Measurements from ENCODE around the gene LGALS9.

- TF ChIP-seq CTCF (conservative IDR thresholded peaks at IDR 0.05; ENCODE audit: low read depth in 2 of 2) (no peak), POLR2AphosphoS5 (IDR thresholded peaks at IDR 0.05; ENCODE audit: low read depth) (no peak), EZH2phosphoT487 (IDR thresholded peaks at IDR 0.05; ENCODE audit: unreplicated experiment) (no peak), EZH2 (IDR thresholded peaks at IDR 0.05; ENCODE audit: low read depth, unreplicated experiment) (no peak), REST (IDR thresholded peaks at IDR 0.05; ENCODE audit: unreplicated experiment) (no peak), ZNF331 (CRISPR knock-in tag; IDR thresholded peaks at IDR 0.05; ENCODE audit: low read depth) (no peak), STAT1 (IDR thresholded peaks at IDR 0.05; ENCODE audit: unreplicated experiment) (no peak), JUNB (IDR thresholded peaks at IDR 0.05; ENCODE audit: unreplicated experiment) (no peak), CREB1 (CRISPR knock-in tag; IDR thresholded peaks at IDR 0.05; ENCODE audit: low read depth) (no peak), NANOG (IDR thresholded peaks at IDR 0.05; ENCODE audit: borderline replicate concordance) (no peak), ZNF114 (CRISPR knock-in tag; IDR thresholded peaks at IDR 0.05) (no peak), ZNF462 (CRISPR knock-in tag; IDR thresholded peaks at IDR 0.05) (no peak)
- TF ChIP-seq, protein P1, sequence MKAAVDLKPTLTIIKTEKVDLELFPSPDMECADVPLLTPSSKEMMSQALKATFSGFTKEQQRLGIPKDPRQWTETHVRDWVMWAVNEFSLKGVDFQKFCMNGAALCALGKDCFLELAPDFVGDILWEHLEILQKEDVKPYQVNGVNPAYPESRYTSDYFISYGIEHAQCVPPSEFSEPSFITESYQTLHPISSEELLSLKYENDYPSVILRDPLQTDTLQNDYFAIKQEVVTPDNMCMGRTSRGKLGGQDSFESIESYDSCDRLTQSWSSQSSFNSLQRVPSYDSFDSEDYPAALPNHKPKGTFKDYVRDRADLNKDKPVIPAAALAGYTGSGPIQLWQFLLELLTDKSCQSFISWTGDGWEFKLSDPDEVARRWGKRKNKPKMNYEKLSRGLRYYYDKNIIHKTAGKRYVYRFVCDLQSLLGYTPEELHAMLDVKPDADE (IDR thresholded peaks at IDR 0.05): no peak
Measured at GRCh38 chr17:27616414-27616813, 14.6 kb upstream of the LGALS9 start.
